GM10248 (cell line): ENCODE measurements around the gene RBM45.

ENCODE experiments used
- CTCF ChIA-PET: fragments of 300-600 bp; sonication (Branson Sonifier 250); formaldehyde crosslinking; extraction: SDS; loops from one replicate; lab custom pipeline; 2021; ENCODE audit warnings: antibody characterized with exemption; lab: Yijun Ruan, JAX
- POLR2A ChIA-PET: fragments of 350-650 bp; sonication (Branson Sonifier 250); formaldehyde crosslinking; extraction: SDS; loops from one replicate; lab custom pipeline; 2020; ENCODE audit warnings: antibody characterized with exemption; lab: Yijun Ruan, JAX
- DNase-seq: peaks from one replicate; pipeline ENCODE4 v3.0.0; 2012; ENCODE audit errors: extremely low spot score
- CTCF ChIP-seq: IDR thresholded peaks from 2 replicates; pipeline ENCODE4 v1.5.1; 2012; ENCODE audit warnings: mild to moderate bottlenecking, low read depth; ENCODE audit errors: extremely low read depth, missing control alignments, control extremely low read depth

RBM45 gene

GRCh38 chr2:178106053-178106452 is 6.2 kb upstream of the RBM45 start:
- TF ChIP-seq CTCF: no peak
- ChIA-PET POLR2A (no interaction called here), CTCF (interaction anchor here (1.0 to 1.4 kb wide), 3 partner anchors 14 to 309 kb away, joined by 3 read pairs; no protein-coding TSS in a partner anchor)
- DNase-seq: no peak

GRCh38 chr2:178108176-178108575 is 4.1 kb upstream of the RBM45 start:
- POLR2A ChIA-PET: interaction anchor here (0.7 kb wide), 1 partner anchor 96 kb away, joined by 3 read pairs; no protein-coding TSS in a partner anchor
- no peak for DNase-seq
- CTCF ChIA-PET: no interaction called here
- TF ChIP-seq CTCF: no peak

GRCh38 chr2:178109813-178110212 is 2.4 kb upstream of the RBM45 start:
- ChIA-PET POLR2A (no interaction called here), CTCF (interaction anchor here (3.9 to 11.3 kb wide), 2 partner anchors 14 to 307 kb away, joined by 26 to 110 read pairs; no protein-coding TSS in a partner anchor)
- TF ChIP-seq CTCF: peak; percentile 52
- DNase-seq: peak; percentile 56

- no peak for DNase-seq
- no peak for TF ChIP-seq CTCF
- CTCF ChIA-PET: interaction anchor here (1.5 to 11.3 kb wide), 9 partner anchors 9 to 306 kb away, joined by 6 to 110 read pairs (median 14); no protein-coding TSS in a partner anchor
- POLR2A ChIA-PET: no interaction called here
Observed at GRCh38 chr2:178110681-178111080, 1.6 kb upstream of the RBM45 start.

GRCh38 chr2:178111743-178112142 is 494 bp upstream of the RBM45 start:
- POLR2A ChIA-PET: no interaction called here
- no peak for TF ChIP-seq CTCF
- CTCF ChIA-PET: interaction anchor here (0.7 to 11.3 kb wide), 42 partner anchors 8 to 804 kb away, joined by 3 to 110 read pairs (median 6); no protein-coding TSS in a partner anchor

GRCh38 chr2:178114462-178114861 is 2.2 kb downstream of the RBM45 start:
- CTCF ChIA-PET: interaction anchor here (1.0 to 11.3 kb wide), 7 partner anchors 9 to 302 kb away, joined by 3 to 110 read pairs (median 3); no protein-coding TSS in a partner anchor
- TF ChIP-seq CTCF: no peak
- DNase-seq: no peak
- POLR2A ChIA-PET: interaction anchor here (1.0 kb wide), 1 partner anchor 9 kb away, joined by 3 read pairs; no protein-coding TSS in a partner anchor

More at GRCh38 chr2:178111743-178112142, 494 bp upstream of the RBM45 start:
- DNase-seq: no peak

- no peak for TF ChIP-seq CTCF
- DNase-seq: no peak
- POLR2A ChIA-PET: no interaction called here
- CTCF ChIA-PET: interaction anchor here (1.2 to 11.3 kb wide), 5 partner anchors 9 to 301 kb away, joined by 3 to 110 read pairs (median 3); no protein-coding TSS in a partner anchor
Observed at GRCh38 chr2:178115271-178115670, 3.0 kb downstream of the RBM45 start.
